Neural cell (in vitro differentiated cells): Measurements from ENCODE around the gene CHCHD5. TPM values are rescaled to one million over a fixed set of nuclear protein-coding genes. Genes with fewer than 3 reads are reported as not detected.
"Not testable (repeated sequence)": the region's sequence is repeated elsewhere in the genome, so short reads cannot be mapped to it uniquely, and the experiment has no call there.

Experiments used
- H2AFZ ChIP-seq: fragments of 200-600, 300-800 bp; sonication (generic), shearing (Covaris generic); 2 replicates; pipeline ENCODE4 v1.6.0; 2014; ENCODE audit warnings: low read depth, mild to moderate bottlenecking, antibody characterized with exemption, low read length, moderate library complexity
- H3F3A ChIP-seq: fragments of 200-600 bp; shearing (Covaris generic); 2 replicates; pipeline ENCODE4 v1.6.1; 2016; ENCODE audit warnings: mild to moderate bottlenecking, moderate library complexity, mixed read lengths, antibody characterized with exemption, low read length; ENCODE audit not compliant: insufficient read depth, poor library complexity, severe bottlenecking
- H3K27ac ChIP-seq: fragments of 200-600, 300-800 bp; sonication (generic), shearing (Covaris generic); 2 replicates; pipeline ENCODE4 v1.5.1; 2014; ENCODE audit warnings: mild to moderate bottlenecking, low read length, moderate library complexity
- H3K27me3 ChIP-seq: fragments of 300-800, 200-600 bp; sonication (generic), shearing (Covaris generic); 2 replicates; pipeline ENCODE4 v1.6.0; 2014; ENCODE audit warnings: mild to moderate bottlenecking, low read depth, low read length, moderate library complexity; ENCODE audit not compliant: insufficient read depth
- H3K36me3 ChIP-seq: fragments of 300-800, 200-600 bp; sonication (generic), shearing (Covaris generic); 2 replicates; pipeline ENCODE4 v1.5.1; 2014; ENCODE audit warnings: mild to moderate bottlenecking, antibody characterized with exemption, low read length, moderate library complexity; ENCODE audit not compliant: insufficient read depth
- H3K4me2 ChIP-seq: fragments of 300-800, 200-600 bp; sonication (generic), shearing (Covaris generic); 2 replicates; pipeline ENCODE4 v1.6.0; 2014; ENCODE audit warnings: mild to moderate bottlenecking, low read length
- H3K4me3 ChIP-seq: fragments of 300-800, 200-600 bp; sonication (generic), shearing (Covaris generic); 2 replicates; pipeline ENCODE4 v1.5.1; 2014; ENCODE audit warnings: mild to moderate bottlenecking, low read length, moderate library complexity
- H3K79me2 ChIP-seq: fragments of 200-600 bp; shearing (Covaris generic); replicated peaks from 2 replicates; pipeline ENCODE4 v1.6.0; 2014; ENCODE audit warnings: mild to moderate bottlenecking, low read length, moderate library complexity; ENCODE audit not compliant: insufficient read depth
- H3K9ac ChIP-seq: fragments of 300-800, 200-600 bp; sonication (generic), shearing (Covaris generic); 2 replicates; pipeline ENCODE4 v1.6.1; 2016; ENCODE audit warnings: mild to moderate bottlenecking, low read length, mixed read lengths
- H3K9me2 ChIP-seq: fragments of 200-600 bp; shearing (Covaris generic); 2 replicates; pipeline ENCODE4 v1.6.1; 2016; ENCODE audit warnings: mild to moderate bottlenecking, low read length, mixed read lengths; ENCODE audit not compliant: insufficient read depth
- H3K9me3 ChIP-seq: fragments of 200-600, 300-800 bp; sonication (generic), shearing (Covaris generic); 2 replicates; pipeline ENCODE4 v1.6.1; 2016; ENCODE audit warnings: mild to moderate bottlenecking, mixed run types, low read length, moderate library complexity, mixed read lengths
- H4K20me1 ChIP-seq: fragments of 200-600 bp; shearing (Covaris generic); 2 replicates; pipeline ENCODE4 v1.6.1; 2016; ENCODE audit warnings: mild to moderate bottlenecking, mixed run types; ENCODE audit not compliant: insufficient read depth
- CTCF ChIP-seq: fragments of 450-650 bp; IDR thresholded peaks from 2 replicates; pipeline ENCODE4 v1.5.1; 2014; ENCODE audit warnings: antibody characterized with exemption, mild to moderate bottlenecking, moderate library complexity; ENCODE audit not compliant: poor library complexity, severe bottlenecking
- EP300 ChIP-seq: fragments of 450-650 bp; conservative IDR thresholded peaks from 2 replicates; pipeline ENCODE4 v1.6.1; 2014; ENCODE audit warnings: antibody characterized with exemption, mild to moderate bottlenecking, moderate library complexity; ENCODE audit not compliant: poor library complexity, severe bottlenecking
- EZH2 ChIP-seq: fragments of 200-600, 300-800 bp; shearing (Covaris generic), sonication (generic); IDR thresholded peaks from 2 replicates; pipeline ENCODE4 v1.6.1; 2014; ENCODE audit warnings: antibody characterized with exemption, low read length, borderline replicate concordance, mild to moderate bottlenecking; ENCODE audit not compliant: insufficient read depth, poor library complexity, severe bottlenecking
- MXI1 ChIP-seq: fragments of 450-650 bp; conservative IDR thresholded peaks from 2 replicates; pipeline ENCODE4 v1.6.1; 2014; ENCODE audit warnings: antibody characterized with exemption, mild to moderate bottlenecking; ENCODE audit not compliant: poor library complexity, severe bottlenecking
- POLR2AphosphoS5 ChIP-seq: IDR thresholded peaks from 2 replicates; pipeline ENCODE4 v1.6.1; 2012
- RAD21 ChIP-seq: fragments of 450-650 bp; conservative IDR thresholded peaks from 2 replicates; pipeline ENCODE4 v1.6.1; 2014; ENCODE audit warnings: antibody characterized with exemption, mild to moderate bottlenecking, moderate library complexity
- REST ChIP-seq: IDR thresholded peaks from 2 replicates; pipeline ENCODE4 v1.6.1; 2012; ENCODE audit warnings: borderline replicate concordance
- SMC3 ChIP-seq: fragments of 450-650 bp; conservative IDR thresholded peaks from 2 replicates; pipeline ENCODE4 v1.6.1; 2014; ENCODE audit warnings: antibody characterized with exemption, mild to moderate bottlenecking, moderate library complexity; ENCODE audit not compliant: poor library complexity
- TAF1 ChIP-seq: IDR thresholded peaks from 2 replicates; pipeline ENCODE4 v1.6.1; 2012; ENCODE audit warnings: low read depth
- polyA plus RNA-seq: library from polyadenylated mRNA; depleted of rRNA; stranded (reverse); fragments of >200 nt; gene quantifications from 2 replicates; pipeline ENCODE4 v1.2.3, GENCODE V29; 2014

CHCHD5 gene
- polyA plus RNA-seq, 1 donor from 2014 or later: 41.1 TPM

GRCh38 chr2:112548980-112549379, 35.4 kb upstream of the CHCHD5 start:
- no peak for TF ChIP-seq REST
- no peak for TF ChIP-seq SMC3
- TF ChIP-seq EP300: no peak
- no peak for TF ChIP-seq RAD21
- no peak for TF ChIP-seq CTCF
- no peak for TF ChIP-seq POLR2AphosphoS5
- TF ChIP-seq MXI1: no peak
- TF ChIP-seq EZH2: no peak
- TF ChIP-seq TAF1: no peak
- Histone ChIP-seq H3K9ac (no peak overlapping the region), H3K79me2 (peaks cover 6% of the 10 kb centered on the region), H3K9me2 (no peaks in the 10 kb centered on the region), H3K27ac (no peak overlapping the region), H3F3A (no peaks in the 10 kb centered on the region), H3K9me3 (no peaks in the 10 kb centered on the region), H3K4me2 (no peak overlapping the region), H3K27me3 (no peaks in the 10 kb centered on the region), H4K20me1 (no peaks in the 10 kb centered on the region), H2AFZ (no peak overlapping the region), H3K36me3 (peaks cover 3% of the 10 kb centered on the region), H3K4me3 (no peak overlapping the region)

GRCh38 chr2:112566104-112566503, 18.3 kb upstream of the CHCHD5 start:
- no peak overlapping the region for H3K9ac ChIP-seq
- H3K27ac ChIP-seq: no peak overlapping the region
- H3F3A ChIP-seq: no peaks in the 10 kb centered on the region
- H3K4me2 ChIP-seq: no peak overlapping the region
- H3K79me2 ChIP-seq: no peaks in the 10 kb centered on the region
- H3K9me2 ChIP-seq: no peaks in the 10 kb centered on the region
- peaks cover 6% of the 10 kb centered on the region for H3K36me3 ChIP-seq
- H4K20me1 ChIP-seq: no peaks in the 10 kb centered on the region
- no peak for TF ChIP-seq MXI1
- no peak for TF ChIP-seq TAF1
- no peaks in the 10 kb centered on the region for H3K27me3 ChIP-seq
- no peaks in the 10 kb centered on the region for H3K9me3 ChIP-seq
- no peak overlapping the region for H3K4me3 ChIP-seq
- no peak overlapping the region for H2AFZ ChIP-seq

GRCh38 chr2:112566508-112566907, 17.9 kb upstream of the CHCHD5 start:
- not testable (repeated sequence) for H3K4me2 ChIP-seq, H3K4me3 ChIP-seq, H3K27ac ChIP-seq, H3K9me2 ChIP-seq, H3K9ac ChIP-seq, H3K79me2 ChIP-seq, H3F3A ChIP-seq, H3K9me3 ChIP-seq, H4K20me1 ChIP-seq, H3K36me3 ChIP-seq, H3K27me3 ChIP-seq, H2AFZ ChIP-seq
